Measurements from ENCODE around the gene IGLL1. TPM values are rescaled to one million over a fixed set of nuclear protein-coding genes. Genes with fewer than 3 reads are reported as not detected.

The IGLL1 gene
- total RNA-seq = not detected

GRCh38 chr22:23579870-23580575 is at the start of gene IGLL1:
Gene IGLL1, minus strand, starts transcription at chr22:23580290. Its CDS starts 100 bp downstream, at chr22:23580190.
- TF ChIP-seq, protein P1, sequence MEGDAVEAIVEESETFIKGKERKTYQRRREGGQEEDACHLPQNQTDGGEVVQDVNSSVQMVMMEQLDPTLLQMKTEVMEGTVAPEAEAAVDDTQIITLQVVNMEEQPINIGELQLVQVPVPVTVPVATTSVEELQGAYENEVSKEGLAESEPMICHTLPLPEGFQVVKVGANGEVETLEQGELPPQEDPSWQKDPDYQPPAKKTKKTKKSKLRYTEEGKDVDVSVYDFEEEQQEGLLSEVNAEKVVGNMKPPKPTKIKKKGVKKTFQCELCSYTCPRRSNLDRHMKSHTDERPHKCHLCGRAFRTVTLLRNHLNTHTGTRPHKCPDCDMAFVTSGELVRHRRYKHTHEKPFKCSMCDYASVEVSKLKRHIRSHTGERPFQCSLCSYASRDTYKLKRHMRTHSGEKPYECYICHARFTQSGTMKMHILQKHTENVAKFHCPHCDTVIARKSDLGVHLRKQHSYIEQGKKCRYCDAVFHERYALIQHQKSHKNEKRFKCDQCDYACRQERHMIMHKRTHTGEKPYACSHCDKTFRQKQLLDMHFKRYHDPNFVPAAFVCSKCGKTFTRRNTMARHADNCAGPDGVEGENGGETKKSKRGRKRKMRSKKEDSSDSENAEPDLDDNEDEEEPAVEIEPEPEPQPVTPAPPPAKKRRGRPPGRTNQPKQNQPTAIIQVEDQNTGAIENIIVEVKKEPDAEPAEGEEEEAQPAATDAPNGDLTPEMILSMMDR (IDR thresholded peaks at IDR 0.05; ENCODE audit: low read depth) = no peak

DNA sequence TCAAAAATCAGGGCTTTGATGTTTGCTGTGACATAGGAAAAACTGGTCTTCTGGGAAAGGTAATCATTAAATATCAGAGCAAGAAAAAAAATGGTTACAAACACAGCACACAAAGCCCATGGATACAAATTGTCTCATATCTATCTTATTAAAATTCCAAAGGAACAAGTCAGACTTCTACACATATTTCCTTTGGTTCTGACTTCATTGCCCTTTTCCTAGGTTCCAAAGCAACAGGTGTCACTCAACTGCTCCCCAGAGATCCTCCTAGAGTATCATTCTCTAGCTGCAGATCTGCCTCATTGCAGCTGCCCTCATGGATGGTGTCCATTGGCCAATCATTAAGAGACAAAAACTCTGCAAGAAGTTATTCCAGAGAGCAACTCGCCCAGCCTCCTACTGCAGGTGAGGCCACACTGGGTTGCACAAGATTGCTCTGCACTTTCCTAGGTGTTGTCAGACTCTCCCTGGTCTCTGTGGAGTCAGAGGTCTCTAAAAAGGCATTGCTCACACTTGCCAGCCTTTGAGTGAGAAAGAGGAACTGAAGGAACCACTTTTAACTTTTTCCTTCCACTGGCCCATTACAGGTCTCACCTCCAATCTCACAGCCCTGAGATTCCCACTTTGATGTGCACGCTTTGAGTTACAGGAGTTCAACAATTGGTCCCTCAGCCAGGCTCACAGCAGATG is 46.3 kb upstream of the IGLL1 start:
- TF ChIP-seq, protein P1 (IDR thresholded peaks at IDR 0.05; ENCODE audit: low read depth) = no peak

GRCh38 chr22:23622634-23623033 is 42.5 kb upstream of the IGLL1 start:
- TF ChIP-seq, protein P1 (IDR thresholded peaks at IDR 0.05; ENCODE audit: low read depth) = no peak

DNA sequence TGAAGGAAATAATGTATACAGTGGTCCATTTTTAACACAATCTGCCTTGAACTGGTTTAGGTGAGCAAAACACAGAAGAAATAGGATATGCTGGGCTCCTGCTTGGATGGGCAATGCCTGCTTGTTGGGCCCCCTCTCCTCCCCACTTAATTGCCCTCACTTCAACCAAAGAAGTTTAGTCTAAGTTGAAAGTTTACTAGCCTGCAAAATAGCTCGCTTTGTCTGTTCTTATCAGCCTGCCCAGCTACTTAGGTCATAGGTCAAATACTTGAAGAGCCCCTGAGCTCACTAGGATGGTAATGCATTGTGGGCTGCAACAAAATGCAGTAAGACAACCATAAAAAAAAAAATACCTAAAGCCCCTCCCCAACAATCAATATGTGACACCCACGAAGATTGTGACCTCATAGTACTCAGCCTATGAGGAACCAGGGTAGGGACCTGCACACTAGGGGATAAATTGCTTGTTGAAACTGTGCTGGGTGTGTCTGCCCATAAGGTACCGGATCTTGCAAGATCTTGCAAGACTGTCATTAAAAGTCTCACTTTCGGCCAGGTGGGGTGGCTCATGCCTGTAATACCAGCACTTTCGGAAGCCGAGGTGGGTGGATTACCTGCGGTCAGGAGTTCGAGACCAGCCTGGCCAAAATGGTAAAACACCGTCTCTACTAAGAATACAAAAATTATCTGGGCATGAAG is 41.1 kb upstream of the IGLL1 start:
- TF ChIP-seq, protein P1 (IDR thresholded peaks at IDR 0.05; ENCODE audit: low read depth) = no peak

DNA sequence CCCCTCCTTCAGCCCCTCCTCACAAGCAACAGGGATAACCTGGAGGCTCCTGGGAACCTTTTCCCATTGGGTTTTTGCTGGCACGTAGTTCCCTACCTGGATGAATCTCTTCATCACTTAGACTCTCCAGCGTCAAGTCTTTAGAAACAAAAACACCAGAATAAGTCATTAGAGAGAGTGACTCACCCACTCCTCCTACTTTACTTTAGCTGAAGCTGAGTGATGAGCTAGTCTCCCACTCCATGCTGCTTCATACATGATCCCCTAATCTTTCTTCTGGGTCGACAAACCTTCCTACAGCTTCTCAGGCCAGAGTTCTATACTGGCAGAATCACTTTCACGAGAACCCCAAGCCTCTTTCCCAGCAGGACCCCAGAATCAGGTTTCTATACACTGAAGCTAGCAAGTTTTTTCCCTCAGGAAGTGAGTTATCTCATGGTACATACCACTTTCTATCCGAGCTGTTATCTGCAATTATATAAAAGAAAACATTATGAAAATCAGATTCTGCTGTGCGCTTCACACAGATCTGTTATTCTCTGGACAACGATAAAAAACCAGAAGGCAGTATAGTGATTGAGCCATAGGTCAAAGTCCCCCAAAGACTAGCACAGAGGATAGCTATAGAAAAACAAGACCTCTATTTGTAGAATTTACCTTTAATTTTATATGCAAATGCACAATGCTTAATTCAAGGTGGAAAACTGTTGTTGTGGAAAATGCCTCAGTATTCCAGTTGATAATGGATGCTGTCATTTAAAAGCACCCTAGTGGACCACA is 33.3 kb upstream of the IGLL1 start:
- TF ChIP-seq, protein P1 (IDR thresholded peaks at IDR 0.05; ENCODE audit: low read depth) = no peak

- TF ChIP-seq, protein P1 (IDR thresholded peaks at IDR 0.05; ENCODE audit: low read depth) = no peak
Observed at GRCh38 chr22:23609983-23610781, 30.1 kb upstream of the IGLL1 start.
